Nasal cavity respiratory epithelium epithelial cell of viscerocranial mucosa (primary cell): ENCODE data around the gene ZNHIT6. TPM values are rescaled to one million over a fixed set of nuclear protein-coding genes. Genes with fewer than 3 reads are reported as not detected.

Experiments used
- total RNA-seq: library from RNA; depleted of rRNA; stranded (reverse); fragments of >200 nt; gene quantifications from 2 replicates; pipeline ENCODE4 v1.2.3, GENCODE V29; 2014

The ZNHIT6 gene
- total RNA-seq = 15.0 and 18.3 TPM in 2 replicates

GRCh38 chr1:85707990-85708828 lies at the start of gene ZNHIT6:
ZNHIT6 (minus strand) TSS chr1:85708433; CDS start chr1:85708284, 149 bp downstream.

Other genes with a start within 250 kb of the ZNHIT6 start
- gene DDAH1, start 243.3 kb downstream of the ZNHIT6 start, total RNA-seq = 1.8 and 3.8 TPM in 2 replicates
- gene CCN1, start 127.7 kb downstream of the ZNHIT6 start, total RNA-seq = 30.8 and 72.8 TPM in 2 replicates